GM18511 (cell line): Measurements from ENCODE around the gene ANKRD30A.
"Not testable (repeated sequence)": the region's sequence is repeated elsewhere in the genome, so short reads cannot be mapped to it uniquely, and the experiment has no call there.

Source experiments
- ATAC-seq: cut with Tn5 transposase; IDR thresholded peaks from one replicate; pipeline ENCODE4 v1.9.1; 2021; ENCODE audit warnings: mild to moderate bottlenecking, moderate library complexity; ENCODE audit not compliant: unreplicated experiment

The ANKRD30A gene, protein sequence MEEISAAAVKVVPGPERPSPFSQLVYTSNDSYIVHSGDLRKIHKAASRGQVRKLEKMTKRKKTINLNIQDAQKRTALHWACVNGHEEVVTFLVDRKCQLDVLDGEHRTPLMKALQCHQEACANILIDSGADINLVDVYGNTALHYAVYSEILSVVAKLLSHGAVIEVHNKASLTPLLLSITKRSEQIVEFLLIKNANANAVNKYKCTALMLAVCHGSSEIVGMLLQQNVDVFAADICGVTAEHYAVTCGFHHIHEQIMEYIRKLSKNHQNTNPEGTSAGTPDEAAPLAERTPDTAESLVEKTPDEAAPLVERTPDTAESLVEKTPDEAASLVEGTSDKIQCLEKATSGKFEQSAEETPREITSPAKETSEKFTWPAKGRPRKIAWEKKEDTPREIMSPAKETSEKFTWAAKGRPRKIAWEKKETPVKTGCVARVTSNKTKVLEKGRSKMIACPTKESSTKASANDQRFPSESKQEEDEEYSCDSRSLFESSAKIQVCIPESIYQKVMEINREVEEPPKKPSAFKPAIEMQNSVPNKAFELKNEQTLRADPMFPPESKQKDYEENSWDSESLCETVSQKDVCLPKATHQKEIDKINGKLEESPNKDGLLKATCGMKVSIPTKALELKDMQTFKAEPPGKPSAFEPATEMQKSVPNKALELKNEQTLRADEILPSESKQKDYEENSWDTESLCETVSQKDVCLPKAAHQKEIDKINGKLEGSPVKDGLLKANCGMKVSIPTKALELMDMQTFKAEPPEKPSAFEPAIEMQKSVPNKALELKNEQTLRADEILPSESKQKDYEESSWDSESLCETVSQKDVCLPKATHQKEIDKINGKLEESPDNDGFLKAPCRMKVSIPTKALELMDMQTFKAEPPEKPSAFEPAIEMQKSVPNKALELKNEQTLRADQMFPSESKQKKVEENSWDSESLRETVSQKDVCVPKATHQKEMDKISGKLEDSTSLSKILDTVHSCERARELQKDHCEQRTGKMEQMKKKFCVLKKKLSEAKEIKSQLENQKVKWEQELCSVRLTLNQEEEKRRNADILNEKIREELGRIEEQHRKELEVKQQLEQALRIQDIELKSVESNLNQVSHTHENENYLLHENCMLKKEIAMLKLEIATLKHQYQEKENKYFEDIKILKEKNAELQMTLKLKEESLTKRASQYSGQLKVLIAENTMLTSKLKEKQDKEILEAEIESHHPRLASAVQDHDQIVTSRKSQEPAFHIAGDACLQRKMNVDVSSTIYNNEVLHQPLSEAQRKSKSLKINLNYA (N-terminal part only)

DNA sequence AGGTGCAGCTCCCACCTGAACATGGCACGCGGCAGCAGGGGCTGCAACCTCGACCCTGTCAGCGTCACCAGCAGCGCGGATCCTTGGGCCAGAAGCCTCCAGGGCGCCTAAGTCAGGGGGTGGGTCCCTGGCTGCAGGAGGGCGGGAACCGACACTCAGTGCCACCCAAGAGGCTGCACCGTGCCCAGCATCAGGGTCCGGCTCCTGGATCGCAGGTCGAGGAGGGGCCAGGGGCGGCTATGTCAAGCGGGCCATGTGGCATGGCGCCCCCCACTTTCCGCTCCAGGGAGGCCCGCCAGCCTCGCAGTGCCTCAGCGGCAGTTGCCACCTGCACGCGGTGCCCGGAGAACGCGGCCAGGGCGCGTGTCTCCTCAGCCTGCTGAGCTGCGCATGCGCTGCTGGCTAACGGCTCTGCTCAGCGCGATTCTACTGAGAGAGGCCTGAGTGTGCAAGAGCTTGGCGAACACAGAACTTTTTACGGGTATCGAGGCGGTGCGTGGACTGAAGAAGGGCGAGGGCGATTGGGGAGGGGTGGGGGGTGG is at the start of gene ANKRD30A:
Gene ANKRD30A (plus strand): TSS at position 408 of the 542 bp plus-strand sequence. CDS start 190 bp downstream, outside the sequence.
- ATAC-seq, result no peak

DNA sequence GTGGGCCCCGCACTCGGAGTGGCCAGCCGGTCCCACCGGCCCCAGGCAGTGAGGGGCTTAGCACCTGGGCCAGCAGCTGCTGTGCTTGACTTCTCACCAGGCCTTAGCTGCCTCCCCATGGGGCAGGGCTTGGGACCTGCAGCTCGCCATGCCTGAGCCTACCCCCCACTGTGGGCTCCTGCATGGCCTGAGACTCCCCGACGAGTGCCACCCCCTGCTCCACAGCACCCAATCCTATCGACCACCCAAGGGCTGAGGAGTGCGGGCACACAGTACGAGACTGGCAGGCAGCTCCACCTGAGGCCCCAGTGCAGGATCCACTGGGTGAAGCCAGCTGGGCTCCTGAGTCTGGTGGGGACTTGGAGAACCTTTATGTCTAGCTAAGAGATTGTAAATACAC is 49.3 kb upstream of the ANKRD30A start:
- ATAC-seq, result not testable (repeated sequence)

DNA sequence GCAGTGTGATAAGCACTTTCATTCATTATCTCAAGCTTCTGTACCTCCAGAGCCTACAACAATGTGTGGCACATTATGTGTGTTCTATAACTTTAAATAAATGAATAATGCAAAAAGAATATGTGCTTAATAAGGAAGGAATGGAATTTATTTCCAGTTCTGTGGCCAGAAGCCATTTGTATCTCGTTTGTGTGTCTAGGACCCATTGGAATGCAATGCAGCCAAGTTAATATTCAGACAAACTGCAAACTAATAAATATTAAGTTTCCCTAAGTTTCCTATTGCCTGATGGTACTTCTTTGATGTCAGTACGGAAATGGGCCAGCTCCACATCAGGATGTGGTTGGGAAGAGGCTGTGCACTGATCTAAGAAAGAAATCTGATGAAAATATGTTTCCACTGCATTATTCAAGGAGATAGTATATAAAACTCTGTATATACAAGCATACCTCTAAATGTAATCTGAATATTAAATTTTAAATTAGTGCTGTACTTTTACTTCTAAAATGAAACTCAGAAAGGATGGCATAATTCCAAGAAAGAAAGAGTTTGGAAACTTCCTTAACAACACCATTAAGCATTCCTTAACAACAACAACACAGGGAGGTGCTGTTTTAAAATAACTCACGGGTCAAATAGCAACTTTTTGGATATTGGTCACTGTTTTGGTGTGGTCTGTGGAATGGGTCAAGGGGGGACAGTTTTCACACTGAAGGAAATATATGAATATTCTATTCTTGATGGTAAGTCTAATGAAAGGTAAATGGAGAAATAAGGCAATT is 29.4 kb upstream of the ANKRD30A start:
- no peak for ATAC-seq

DNA sequence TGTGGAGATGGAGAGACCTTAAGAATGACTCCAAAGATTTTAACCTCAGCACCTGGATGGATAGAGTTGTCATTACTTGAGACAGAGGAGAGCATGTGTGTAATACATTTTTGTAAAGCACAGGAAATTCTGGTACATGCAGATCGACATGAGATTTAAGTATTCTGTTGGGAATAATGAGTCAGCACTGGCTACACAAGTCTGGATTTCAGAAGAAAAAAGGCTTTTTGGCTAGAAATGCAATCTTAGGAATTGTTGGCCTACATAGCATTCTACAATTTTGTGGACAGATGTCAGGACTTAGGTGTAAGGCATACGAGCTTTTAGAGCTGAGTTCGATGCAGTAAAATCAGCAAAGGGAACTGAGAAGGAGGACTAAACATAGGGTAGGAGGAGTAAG is 24.1 kb upstream of the ANKRD30A start:
- ATAC-seq, result no peak

DNA sequence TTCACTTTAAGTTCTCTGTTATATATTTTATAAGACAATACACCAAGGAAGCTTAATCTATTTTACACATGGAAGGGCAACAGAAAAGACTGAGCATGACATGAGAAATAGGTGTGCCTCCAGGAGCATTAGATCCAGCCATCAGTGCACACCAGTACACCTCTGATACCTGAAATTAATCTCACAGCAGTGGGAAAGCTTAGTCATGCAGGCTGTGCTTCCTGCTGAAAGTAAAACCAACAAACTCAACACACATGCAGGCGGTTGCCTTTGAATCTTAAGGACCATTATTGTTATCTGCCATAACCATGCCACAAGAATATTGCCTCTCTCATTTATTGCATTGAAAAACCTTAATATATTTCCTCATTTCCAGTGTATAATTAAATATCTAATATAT is 16.4 kb upstream of the ANKRD30A start:
- no peak for ATAC-seq

DNA sequence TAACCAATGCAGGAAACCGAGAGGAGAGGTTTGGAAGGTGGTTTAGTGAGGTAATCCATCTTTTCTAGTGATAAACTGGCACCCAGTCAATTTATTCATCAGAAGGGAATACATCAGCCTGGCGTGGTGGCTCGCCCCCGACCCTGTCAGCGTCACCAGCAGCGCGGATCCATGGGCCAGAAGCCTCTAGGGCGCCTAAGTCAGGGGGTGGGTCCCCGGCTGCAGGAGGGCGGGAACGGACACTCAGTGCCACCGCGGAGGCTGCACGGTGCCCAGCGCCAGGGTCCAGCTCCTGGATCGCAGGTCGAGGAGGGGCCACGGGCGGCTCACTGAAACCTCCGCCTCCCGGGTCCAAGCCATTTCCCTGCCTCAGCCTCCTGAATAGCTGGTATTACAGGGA is 866 bp upstream of the ANKRD30A start:
- ATAC-seq, result no peak

DNA sequence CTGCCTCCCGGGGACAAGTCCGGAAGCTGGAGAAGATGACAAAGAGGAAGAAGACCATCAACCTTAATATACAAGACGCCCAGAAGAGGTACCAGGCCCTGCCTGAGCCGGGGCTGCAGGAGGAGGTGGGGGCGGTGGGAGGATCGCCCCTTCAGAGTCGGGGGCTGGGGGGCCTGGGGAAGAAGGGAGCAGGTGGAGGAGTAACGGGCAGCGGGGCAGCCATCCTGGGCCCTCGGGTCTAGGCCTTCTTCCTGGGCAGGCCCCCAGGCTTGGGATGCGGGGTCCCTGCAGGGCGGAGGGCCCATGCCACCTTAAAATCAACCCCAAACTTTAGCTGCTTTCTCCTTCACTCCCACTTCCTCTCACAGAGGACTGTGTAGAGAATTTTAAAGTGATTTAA is 523 bp downstream of the ANKRD30A start:
- ATAC-seq, result no peak

DNA sequence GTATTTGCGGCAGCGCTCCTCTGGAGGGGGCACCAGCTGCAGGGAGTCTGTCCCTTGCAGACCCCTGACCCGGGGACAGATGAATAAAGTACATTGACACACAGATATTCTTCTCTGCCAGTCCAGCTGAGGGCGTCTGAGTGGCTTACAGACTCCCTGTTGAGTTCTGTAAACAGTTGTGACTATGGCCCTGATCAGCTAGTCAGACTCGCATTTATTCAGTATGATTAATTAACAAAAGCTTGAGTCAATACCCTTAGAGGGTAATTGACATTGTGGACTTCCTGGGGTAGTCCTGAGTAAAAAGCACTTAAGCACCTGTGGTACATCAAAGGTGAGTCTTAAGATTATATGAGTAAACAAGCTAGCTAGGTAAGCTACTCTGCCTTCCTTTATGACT is 21.0 kb downstream of the ANKRD30A start:
- ATAC-seq, result no peak

DNA sequence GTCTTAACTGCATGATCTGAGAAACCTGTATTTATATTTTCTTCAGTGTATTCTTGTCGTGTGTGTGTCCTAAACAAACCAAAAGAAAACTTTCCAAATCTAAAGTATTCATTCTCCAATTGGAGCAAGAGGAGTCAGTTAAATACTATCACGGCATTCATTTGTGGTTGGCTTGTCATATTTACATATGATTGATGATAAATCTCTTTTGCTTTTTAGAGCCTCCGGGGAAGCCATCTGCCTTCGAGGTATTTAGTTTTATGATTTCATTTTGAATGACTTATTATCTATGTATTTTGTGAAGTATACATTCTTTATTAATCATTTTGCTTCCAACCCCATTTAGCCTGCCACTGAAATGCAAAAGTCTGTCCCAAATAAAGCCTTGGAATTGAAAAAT is 37.0 kb downstream of the ANKRD30A start:
- ATAC-seq, result not testable (repeated sequence)

DNA sequence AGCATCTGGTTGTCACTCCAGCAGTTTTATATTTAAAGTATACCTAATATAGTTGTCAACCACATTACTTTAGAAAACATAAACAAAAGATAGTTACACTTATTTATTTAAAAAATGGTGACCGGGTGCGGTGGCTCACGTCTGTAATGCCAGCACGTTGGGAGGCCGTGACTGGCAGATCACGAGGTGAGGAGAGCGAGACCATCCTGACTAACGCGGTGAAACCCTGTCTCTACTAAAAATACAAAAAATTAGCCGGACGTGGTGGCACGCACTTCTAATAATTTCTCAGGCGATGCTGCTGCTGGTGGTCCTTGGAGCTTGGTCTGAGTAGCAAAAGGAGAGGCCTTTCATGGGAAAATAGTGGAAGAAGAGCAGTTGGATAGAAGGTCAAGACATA is 46.5 kb downstream of the ANKRD30A start:
- ATAC-seq, result not testable (repeated sequence)

DNA sequence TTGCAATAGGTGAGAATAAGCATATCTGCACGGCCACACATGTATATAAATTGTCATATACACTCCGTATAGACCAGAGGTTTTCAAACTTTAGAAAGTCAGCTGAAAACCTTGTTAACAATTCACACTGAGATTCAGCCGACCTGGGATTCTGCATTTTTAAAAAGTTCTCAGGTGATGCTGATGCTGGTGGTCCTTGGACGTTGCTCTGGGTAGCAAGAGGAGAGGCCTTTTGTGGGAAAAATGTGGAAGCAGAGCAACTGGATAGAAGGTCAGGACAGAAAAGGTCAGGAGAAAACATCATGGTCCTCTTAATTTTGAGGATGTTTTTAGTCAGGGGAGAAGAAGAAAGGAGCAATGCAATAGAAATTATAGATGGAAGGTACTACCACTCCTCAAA is 52.9 kb downstream of the ANKRD30A start:
- ATAC-seq, result not testable (repeated sequence)

DNA sequence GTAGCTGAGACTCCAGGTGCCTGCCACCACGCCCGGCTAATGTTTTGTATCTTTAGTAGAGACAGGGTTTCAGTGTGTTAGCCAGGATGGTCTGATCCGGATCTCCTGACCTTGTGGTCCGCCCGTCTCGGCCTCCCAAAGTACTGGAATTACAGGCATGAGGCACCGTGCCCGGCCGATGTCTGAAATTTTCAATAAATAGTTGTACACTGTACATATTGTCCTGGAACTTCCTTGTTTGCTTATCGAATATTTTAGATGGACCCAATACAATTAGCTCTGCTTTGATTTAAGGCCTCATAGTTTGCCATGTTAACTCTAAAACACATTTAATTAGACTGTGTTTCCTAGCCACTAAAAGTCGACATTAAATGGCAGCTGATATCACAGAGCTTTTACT is 57.3 kb downstream of the ANKRD30A start:
- not testable (repeated sequence) for ATAC-seq

DNA sequence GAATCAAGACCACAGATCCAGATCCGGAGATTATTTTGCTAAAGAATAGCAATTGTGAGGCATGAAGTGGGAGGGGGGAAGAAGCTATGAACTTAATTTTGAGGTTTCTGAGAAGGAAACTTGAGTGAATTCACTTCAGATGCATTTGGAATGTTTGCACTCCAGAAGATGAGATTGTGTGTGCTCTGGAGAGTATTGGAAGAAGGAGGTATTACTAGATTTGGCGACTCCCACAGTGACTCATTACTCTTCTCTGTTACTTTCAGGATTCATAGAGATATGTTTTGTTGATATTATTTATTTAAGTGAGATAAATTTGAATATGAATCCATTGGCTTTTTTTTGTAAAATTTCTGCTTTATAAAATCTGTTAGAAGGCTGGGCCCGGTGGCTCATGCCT is 80.7 kb downstream of the ANKRD30A start:
- no peak for ATAC-seq

DNA sequence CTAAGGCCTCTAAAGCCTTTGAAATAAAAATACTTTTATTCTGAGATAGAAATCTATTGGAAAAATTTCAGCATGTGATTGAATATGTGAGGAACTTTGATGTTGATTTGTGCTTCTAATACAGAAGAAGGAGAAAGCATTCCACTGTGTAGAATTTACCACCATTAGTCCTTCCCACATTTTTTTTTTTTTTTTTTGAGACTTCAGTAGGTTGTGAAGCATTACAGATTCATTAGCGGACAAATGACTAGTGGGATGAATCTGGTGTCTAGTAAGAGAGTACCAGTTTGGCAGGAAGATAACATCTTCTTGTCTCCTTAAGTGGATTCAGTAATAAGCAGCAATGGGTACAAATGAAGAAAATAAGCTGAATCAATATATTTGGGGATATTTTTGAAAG is 95.5 kb downstream of the ANKRD30A start:
- no peak for ATAC-seq

DNA sequence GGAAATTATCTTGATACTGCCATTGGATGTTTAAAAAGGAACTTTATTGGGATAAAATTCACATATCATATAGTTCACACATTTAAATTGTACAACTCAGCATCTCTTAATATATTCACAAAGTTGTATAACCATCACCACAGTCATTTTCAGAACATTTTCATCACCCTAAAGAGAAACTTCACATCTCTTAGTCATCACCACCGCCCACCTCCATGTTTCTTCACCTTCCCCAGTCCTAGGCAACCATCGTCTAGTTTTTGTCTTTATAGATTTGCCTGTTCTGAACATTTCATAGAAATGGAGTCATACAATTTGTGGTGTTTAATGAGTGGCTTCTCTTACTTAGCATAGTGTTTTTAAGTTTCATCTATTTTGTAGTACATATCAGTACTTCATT is 96.6 kb downstream of the ANKRD30A start:
- no peak for ATAC-seq

DNA sequence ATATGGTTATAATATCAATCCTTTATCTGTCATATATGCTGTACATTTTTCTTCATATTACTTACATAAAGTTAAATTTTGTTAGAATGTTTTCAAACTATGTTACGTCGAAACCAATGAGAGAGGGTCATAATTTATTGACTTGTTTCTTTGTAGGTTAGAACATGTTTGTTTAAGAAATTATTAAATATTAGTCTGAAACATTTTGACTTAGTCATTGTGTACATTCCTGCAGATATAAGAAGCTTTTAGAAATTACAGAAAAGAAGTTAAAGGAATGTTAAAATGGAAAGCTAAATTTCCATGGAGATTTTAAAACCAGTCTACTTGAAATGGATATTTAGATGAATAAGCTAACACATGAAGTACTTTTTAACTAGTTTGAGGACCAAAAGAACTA is 99.8 kb downstream of the ANKRD30A start:
- no peak for ATAC-seq

DNA sequence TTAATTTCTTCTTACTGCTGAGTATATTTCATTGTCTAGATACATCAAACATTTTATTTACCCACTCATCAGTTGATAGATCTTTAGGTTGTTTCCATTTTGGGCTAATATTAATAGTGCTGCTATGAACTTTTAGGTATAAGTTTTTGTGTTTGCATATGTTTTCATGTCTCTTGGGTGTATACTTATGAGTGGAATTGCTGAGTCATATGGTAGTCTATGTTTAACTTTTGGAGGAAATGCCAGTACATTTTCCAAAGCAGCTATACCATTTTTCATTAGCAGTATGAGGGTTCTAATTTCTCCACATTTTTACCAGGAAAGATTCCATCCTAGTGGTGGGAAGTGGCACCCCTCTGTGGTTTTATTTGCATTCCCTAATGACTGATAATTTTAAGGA is 101.1 kb downstream of the ANKRD30A start:
- ATAC-seq, result no peak

DNA sequence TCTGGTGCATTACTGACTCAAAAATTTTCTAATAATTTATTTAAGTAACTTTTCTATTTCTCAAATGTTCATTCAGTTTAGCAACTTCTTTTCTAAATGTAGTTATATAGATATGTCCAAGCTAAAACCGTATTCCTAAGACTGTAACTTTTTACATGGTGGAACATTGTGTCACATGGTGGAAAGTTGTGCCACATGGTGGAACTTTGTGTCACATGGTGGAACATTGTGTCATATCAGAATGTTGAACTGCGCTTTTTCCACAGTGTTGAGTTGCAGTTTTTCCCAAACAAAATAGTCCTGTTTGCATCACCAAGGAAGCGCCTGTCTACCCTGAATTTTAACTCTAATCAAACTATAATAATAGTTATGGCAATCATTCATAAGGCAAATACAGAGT is 109.3 kb downstream of the ANKRD30A start:
- ATAC-seq, result no peak

DNA sequence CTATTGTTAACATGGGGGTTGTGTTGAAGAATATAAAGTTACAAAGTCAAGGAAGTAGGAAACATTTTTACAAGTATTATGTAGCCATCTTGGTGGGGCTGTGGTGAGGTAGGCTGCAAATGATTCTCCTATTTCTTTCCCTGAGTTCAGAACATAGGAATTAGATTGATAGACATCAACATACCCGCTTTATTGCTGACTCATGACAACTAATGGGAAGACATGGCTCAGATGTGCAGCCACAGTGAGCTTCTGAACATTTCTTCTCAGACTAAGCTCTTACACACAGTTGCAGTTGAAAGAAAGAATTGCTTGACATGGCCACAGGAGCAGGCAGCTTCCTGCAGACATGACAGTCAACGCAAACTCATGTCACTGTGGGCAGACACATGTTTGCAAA is 110.7 kb downstream of the ANKRD30A start:
- ATAC-seq, result no peak

DNA sequence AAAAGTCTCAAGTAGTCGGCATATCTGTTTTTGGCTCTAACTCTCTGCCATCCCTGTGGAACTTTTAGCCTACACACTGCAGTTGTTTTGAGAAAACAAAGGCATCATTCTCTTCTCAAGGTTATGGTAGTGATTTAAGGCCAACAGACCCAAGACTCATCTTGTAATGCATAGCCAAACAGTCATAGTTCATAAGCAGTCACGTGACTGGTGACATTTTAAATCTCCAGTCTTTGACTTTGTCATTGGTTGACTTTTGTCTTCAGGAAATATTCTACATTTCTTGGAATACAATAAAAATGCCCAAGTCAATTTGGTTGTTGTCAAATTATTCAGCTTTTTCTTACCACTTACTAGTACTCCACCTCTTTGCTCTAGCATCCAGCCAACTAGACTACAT is 114.8 kb downstream of the ANKRD30A start:
- ATAC-seq, result no peak
